ENCODE data around the gene CAMK2A.

The CAMK2A gene

DNA sequence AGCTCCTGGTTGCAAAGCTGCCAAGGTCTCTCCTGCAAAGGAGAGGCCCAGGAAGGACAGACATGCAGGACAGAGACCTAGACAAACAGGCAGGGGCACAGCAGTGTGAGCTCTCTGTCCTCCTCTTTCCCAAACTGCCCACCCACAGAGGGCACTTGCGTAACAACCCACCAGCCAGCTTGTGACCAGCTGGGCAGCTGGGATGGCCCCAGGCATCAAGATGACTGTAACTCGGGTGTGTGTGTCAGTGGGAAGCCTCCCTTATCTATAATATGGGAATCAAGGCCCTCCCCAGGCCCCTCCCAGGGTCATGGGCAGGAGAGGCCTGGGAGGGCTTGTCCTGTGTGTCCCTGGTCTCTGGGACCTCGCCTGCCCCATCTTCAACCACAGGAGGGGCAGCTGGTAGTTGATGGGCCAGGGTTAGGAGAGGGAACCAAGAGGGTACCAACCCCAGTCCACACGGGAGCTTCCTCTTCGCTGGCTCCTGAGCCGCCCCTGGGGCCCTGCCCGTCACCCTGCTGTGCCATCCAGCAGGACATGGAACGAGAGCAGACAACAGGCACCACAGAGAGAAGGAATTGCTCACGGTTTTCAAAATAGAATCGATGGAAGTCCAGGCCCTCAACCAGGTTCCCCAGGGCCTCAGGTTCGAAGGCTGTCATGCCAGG lies 61.8 kb downstream of the CAMK2A start:
- DNase-seq, result no peak

DNA sequence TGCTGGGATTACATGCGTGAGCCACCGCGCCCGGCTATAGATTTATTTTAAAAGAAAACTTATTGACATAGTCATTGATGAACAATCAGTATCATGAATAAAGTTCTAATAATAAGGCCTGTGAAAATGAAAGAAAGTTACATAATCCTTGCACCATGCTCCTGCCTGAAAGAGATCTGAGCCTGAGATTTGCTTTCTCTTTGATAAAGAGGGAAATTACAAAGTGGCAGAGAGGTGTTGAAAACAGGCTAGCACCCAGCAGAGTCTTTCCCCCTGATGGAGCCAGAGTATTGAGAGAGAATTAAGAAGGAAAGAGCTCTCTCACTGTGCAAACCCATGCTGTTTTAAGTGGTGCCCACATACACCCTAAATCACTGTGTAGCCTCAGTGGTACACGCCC lies 62.5 kb downstream of the CAMK2A start:
- DNase-seq, result no peak

DNA sequence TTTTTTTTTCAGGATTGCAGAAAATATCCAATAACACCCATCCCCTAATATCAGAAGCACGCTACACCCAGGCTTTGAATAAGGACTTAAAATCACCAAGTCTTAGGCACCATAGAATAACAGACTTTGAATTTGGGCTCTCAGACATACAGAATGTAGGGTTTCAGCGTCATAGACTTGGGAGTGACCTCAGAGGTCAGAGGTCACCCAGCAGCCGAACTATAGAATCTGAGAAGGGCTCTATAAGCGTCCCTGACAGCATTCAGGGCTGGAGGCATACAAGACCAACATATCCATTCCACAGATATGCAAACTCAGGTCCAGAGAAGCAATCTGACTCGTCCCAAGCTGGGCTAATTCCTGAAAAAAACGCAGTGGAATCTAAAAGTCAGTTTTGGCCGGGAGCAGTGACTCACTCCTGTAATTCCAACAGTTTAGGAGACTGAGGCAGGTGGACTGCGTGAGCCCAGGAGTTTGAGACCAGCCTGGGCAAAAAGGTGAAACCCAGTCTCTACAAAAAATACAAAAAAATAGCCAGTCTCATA lies 65.0 kb downstream of the CAMK2A start:
- no peak for DNase-seq

DNA sequence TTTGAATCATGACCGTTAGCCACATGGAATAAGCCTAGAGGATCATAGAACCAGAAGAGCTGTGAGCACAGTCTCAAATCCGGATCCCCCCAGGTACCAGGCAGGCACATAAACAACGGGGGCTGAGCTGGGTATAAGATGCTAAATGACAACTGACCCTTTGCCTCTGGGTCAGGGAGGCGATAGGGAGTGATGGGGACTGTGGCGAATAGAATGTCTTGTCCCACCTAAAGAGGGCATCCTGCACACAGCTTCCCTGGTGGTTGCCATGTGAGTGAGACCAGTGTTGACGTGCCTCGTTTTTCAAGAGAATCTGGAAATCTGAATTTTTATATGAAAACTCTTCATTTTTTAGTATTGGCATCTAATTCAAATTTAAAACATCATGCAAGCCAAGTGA lies 66.1 kb downstream of the CAMK2A start:
- DNase-seq, result no peak

DNA sequence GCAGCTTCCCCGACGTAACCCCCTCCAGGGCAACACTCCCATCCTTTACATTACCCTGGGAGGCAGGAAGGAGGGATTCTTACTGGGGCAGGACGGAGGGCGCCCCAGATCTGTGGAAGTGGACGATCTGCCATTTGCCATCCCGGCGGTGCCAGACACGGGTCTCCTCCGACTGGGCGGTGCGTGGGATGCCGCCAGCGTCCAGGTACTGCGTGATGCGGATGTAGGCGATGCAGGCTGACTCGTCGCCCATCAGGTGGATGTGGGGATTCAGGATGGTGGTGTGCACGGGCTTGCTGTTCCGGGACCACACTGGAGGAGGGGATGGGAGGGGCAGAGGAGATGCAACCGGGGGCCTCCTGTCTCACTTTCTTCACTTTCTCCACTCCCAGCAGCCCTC lies 66.7 kb downstream of the CAMK2A start:
- DNase-seq, result no peak

DNA sequence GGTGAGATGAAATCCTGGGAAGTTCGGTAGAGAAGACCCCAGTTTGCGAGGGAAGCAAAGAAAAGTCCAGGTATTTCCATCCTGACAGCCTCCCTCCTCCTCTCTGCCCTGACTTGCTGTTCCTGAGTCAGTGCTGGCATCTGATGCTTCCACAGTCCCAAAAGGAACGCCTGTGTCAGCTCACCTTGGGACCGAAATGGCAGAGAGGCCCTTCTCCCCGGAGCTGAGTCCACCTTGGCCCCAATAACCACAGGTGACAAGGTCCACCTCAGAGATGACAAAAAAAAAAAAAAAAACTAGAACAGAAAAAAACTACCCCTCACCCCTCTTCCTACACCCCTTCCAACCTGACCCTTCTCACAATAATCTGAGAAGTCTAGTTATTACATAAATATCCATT lies 68.1 kb downstream of the CAMK2A start:
- DNase-seq, result no peak

DNA sequence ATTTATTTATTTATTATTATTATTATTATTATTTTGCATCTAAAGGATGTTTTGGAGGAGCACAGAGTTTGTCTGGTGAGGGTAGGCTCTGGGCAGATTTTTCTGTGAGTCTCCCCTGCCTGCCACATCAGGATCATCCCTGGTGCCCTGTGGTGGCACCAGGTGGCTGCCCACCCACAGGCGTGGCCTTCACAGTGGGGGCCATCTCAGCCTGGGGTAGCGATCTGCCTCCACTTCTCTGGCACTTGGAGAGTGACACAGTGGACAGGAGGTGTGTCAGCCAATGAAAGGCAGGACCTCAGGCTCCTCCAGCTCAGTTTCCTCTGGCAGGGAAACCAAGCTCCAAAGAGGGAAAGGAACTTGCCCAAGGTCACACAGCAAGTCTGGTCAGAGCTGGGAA lies 69.7 kb downstream of the CAMK2A start:
- no peak for DNase-seq

DNA sequence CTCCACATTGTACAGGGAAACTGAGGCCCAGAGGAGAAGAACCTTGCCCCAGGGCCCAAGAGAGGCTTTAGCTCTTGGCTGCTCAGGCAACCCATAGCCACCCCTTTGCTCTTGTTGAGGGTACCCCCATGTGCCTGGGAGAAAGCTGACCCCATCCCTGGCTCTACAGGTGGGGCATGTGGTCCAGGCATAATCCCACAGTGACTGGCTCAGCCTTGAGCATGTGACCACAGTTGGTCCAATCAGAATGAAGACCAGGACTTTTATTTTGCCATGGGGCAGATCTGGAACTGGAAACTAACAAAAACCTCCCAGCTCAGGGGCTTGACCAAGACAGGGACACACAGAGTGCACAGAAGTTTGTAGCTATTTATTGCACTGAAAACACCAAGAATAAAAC lies 70.4 kb downstream of the CAMK2A start:
- DNase-seq, result no peak

DNA sequence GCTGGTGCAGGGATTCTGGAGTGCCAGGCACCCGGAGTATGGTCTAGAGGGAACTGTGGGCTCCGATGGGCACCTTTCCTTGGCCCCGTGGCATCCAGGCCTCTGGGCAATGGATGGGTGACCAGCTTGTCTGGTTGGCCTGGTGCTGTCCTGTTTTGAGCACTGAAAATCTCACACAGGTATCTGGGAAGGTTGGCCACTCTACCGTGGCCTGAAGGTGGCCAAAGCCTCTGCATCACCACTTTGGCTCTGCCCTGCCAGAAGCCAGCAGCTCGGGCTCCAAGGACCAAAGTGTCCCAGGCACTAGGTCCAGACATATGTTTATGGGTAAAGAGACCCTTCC lies 70.9 kb downstream of the CAMK2A start:
- DNase-seq, result no peak

DNA sequence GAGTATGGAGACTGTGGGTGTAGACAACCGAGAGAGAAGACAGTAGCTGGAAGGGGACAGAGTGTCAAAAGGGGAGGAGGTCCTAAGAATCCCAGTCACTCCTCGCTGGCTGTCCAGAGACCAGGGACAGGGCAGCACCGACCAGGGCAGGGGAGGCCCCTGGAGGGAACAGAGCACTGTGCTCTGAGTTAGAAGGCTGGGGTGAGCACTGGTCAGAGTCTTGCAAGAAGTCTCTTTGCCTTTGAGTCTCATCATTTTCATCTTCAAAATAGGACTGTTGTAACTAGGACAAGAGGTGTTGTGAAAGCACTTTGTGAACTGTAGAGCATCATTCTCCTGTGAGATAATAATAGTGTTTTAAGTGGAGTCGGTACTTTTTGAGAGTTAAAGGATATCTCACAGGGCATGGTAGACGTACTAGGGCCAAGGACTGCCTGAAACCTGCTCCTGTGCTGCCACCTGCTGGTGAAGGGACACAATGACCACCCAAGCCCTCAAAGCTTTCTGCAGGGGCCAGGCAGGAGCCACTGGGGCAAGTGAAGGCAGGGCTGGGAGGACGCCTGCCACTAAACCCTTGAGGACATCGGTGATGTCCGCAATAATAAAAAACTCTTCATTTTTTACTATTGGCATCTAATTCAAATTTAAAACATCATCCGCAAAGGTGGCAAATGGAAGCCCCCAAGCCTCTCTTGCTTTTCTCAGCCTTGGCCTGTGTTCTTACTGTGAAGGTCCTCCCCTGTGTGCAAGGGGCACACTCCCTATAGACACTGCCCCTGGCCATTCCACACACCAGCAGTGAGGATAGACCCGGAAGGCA lies 71.5 kb downstream of the CAMK2A start:
- DNase-seq, result peak; percentile 72

DNA sequence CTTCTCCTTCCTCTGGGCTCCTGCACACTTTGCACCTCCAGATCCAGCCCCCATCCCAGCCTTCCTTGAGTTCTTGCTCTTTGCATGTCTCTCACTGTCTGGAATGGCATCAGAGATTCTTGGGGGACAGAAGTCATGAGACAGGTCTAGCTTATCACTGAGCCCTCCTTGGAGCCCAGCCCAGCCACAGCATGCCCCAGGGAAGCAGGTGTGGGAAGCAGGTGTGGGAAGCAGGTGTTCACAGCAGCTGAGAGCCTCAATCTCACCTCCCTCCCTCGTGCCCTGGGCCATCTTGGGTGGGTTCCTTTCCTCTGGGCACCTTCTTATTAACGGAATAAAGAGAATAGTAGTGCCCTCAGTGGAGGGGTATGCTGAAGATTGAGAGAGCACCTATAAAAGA lies 72.5 kb downstream of the CAMK2A start:
- no peak for DNase-seq

DNA sequence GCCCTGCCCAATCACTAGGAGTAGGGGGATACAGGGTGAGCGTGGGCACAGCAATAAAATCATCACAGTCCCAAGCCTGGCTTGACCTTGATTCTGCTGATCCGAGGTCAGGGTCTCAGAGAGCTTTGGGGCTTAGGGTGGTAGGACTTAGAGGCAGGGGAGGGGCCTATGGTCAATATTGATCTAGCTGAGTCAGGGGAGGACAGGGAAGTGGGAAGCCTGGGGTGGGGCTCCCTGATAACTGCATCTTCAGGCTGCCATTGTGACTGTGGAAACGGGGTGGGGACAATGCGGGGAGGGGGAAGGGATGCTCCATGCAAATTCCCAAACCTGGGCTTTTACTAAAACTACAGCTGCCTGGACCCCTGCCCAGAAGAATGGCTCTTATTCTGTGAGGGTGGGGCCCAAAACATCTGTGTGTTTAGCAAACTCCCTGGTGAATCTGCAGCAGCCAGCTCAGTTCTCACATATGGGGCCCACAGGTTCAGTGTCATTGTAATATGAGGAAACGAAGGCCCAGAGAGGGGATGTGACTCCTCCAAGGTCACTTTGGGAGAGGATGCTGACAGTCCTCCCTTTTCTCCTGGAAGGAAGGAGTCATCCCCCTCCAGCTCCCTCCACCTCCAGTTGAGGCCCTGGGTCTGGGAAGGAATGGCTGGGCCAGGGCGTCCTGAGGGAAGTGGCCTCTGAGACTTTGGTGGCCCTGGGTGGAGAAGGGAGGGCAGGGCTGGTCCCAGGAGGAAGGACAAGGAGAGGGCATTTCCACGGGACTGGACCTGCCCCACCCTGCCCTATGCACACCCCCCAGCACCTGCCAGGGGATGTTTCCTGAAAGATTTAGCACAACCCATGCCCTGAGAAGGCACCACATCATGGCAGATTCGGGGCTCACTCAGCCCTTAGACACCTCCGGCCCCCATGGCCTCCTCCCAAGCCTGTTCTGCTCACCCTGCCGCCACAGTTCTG lies 73.3 kb downstream of the CAMK2A start:
- no peak for DNase-seq

DNA sequence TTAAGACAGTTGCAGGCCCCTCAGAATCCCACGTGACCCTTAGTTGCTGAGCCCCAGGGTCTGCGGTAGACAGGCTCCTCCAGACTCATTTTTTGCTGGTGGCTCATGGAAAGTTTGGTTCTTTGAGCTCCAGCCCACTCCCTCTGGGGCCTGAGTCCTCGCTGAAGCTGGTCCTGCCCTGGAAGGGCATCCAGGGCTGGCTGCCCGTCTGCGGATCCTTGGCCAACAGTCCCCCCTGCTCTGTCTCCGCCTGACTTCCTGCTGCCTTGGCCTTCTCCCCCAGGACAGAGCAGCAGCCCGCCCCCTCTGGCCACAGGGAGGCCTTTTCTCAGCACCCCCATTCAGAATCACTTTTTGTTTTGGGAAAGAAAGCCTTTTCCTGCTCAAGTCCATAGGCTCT lies 75.3 kb downstream of the CAMK2A start:
- no peak for DNase-seq

DNA sequence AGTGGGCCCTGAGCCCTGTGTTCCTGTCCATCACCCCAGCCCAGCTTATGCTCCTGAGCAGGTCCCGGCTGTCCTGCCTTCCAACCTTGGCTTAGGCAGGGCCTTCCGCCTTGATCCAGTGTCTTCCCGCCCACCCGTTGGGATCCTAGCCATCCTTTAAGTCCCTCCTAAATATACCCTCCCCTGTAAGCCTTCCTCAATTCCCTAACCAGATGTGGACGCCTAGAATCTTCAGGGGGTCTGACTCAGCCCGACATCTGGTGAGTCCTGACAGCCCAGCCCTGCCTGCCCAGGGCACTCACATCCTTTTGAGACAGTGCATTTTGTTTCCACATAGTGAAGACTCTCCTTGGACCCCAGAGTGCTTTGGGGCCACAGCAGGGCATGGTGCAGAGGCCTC lies 76.0 kb downstream of the CAMK2A start:
- no peak for DNase-seq

DNA sequence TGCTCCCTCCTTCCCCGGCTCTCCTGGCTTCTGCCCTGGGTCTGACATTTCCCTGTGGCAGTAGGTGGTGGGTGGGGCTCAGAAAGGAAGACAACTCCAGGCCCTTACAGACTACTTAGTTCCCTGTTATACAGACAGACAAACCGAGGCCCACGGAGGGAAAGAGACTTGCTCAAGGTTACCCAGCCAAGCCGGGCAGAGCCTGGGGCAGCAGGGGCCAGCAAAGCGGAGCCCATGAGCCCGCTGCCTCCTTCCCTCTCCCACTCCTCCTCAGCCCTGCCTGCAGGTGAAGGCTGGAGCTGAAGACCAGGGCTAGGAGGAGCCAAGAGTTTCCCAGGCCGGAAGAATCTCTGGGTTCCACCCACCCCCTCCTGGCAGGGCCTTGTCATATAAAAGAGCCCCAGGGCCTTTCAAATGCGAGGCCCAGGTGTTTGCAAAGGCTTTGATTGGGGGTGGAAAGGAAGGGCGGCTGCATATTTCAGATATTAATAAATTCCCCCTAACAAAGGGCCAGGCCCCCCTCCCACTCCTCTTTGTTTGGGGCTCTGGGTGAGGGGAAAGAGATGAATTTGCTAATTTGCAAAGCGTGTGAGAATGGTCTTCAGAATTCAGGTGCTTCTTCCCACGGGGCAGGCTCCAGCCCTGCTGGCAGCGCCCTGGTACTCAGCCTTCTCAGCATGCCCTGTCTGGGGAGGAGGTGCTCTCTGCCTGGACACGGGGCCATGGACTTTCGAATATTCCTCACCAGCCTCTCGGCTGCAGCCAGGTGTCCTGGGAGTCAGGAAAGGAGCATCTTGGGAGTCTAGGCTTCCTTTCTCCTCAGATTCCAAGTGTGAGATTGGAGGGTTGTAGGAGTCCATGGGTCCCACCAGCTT lies 78.2 kb downstream of the CAMK2A start:
- no peak for DNase-seq

DNA sequence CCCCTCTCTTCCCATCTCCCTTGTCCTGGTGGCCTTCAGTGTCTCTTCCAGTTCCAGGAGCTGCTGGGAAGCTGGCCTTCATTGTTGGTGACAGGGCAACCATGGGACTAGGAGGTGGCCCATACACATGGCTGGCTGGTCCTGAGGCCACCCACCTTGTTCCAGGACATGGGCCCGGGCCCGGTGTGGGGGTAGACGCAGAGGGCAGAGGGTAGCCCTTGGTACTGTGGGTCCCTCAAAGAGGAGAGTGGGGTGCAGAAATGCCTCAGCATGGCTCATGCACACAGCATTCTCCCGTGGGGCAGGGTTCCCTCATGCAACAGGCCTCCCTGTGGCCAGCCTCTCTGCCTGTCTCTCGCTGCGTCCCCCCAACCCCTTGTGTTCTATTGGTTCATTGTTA lies 78.9 kb downstream of the CAMK2A start:
- DNase-seq, result no peak

DNA sequence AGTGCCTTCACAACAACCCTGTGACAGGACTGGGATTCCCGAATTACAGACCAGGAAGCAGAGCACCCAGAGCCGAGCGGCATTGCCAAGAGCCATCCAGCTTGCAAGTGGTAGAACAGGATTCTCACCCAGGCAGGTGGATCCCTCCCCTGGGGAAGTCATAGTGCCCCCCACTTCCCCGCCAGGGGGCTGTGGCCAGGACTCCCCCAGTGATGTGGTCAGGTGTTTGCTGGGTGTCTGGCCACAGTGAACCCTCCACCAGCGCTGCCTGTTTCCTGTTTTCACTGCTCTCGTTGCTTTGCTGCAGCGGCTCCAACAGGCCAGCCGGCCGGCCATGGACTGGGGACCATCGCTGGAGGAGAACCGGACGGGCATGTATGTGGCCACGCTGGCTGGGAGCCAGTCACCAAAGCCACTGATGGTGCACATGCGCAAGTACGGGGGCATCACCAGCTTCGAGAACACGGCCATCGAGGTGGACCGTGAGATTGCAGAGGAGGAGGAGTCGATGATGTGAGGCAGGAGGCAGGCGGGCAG lies 80.4 kb downstream of the CAMK2A start:
- no peak for DNase-seq

DNA sequence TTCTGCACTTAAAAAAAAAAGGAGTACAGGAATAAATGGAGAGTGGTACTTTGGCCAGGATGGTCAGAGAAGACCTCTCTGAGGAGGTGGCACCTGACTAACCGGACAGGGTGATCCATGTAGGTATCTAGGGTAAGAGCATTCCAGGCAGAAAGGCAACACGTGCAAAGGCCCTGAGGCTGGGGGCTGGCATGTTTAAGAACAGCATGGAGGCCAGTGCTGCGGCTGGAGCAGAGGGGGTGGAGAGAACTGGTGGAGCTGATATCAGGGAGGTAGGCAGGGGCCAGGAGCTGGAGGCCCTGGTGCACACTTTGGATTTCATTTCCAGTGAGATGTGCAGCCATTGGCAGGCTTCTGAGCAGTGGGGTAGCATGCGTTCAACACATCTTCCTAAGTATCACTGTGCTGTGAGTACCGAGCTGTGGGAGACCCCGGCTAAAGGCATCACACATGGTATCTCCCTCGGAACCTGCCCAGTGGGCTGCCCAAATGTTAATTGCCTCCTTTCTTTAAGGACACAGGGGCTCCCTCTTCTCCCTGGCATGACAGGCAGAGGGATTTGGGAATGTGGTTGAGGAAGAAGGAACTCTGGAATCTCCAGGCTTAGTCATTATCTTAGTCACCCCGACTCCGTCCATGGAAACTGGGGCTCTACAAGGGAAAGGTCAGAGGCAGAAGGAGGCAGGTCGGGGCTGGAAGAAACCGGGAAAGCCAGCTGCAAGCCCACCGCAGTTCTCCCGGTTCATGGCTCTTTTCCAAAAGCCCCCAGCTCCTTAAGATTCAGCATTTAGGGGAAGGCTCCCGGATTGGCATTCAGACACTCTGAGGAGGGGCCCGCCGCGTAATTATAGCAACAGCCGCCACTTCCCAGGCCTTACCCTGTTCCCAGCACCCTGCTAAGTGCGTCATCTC lies 81.1 kb downstream of the CAMK2A start:
- DNase-seq, result no peak

DNA sequence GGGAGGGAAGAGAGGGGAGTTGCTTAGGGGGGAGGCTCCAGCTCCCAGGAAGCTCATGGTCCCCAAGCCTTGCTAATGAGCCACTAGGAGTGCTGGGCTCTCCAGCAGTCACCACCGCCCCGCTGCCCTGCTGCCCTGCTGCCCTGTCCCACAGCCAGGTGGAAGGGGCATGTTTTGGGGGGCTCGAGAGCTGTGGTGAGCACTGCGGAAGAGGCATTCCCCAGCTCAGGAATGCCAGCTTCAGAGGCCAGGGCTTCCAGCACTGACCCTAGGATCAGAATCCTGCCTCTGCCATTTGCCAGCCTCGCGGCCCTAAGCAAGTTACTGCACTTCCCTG lies 82.8 kb downstream of the CAMK2A start:
- DNase-seq, result no peak

DNA sequence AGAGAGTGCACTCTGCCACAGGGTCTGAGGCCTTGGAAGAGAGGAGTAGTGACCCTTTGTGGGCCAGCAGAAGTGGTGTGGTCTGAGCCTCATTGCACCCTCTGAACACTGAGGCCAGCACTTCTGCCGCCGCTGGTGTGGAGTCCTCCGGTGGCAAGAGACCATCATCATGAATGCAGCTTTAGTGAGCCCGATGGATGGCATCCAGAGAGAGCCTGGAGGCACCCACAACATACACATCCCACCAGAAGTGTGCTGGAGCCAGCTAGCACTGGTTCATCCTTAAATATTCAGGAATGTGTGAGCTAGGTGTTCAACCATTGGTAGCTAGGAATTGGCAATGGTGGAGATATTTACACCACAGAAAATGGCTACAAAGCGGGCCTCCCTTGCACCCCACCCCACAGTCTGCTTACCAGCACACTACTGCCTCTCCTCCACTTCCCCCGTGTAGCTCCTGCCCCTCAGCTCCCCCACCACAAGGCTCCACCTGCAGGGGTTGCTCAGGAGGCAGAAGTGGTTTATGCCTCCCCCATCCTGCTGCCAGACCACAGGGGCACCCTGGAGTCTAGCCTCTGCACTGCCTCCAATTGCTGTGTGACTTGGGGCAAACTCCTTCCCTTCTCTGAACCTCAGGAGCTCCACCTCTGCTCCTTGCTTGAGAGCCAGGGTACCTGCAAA lies 83.3 kb downstream of the CAMK2A start:
- DNase-seq, result no peak

DNA sequence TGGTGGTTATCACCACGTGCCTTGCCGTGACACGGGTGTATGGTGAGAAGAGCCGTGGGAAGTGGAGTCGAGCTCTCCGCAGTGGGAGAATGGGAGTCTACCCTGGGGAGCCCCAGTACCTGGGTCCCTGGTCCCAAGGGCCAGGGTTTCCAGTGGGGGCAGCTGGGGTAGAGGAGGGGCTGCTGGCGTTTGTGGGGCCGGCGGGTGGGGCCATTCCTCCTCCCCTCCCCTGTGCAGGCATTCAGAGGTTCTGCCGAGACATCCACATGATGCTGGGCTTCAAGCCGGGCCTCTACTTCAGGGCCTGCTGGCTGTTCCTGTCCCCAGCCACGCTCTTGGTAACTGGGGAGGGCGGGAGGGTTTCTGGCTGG lies 85.0 kb downstream of the CAMK2A start:
- no peak for DNase-seq

Measured in CD4-positive, alpha-beta T cell treated with Interleukin-4 for 4 hours (primary cell).